Measurements from ENCODE around the gene PTRH1. TPM values are rescaled to one million over a fixed set of nuclear protein-coding genes. Genes with fewer than 3 reads are reported as not detected.

PTRH1 gene, protein sequence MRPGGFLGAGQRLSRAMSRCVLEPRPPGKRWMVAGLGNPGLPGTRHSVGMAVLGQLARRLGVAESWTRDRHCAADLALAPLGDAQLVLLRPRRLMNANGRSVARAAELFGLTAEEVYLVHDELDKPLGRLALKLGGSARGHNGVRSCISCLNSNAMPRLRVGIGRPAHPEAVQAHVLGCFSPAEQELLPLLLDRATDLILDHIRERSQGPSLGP
- total RNA-seq (2016; rRNA removed; fragmentation: Illumina TruSeq; extraction: Trizol) (7.6 and 10.4 TPM in 2 replicates), polyA plus RNA-seq (2011; rRNA removed) (4.0 and 5.4 TPM in 2 replicates), polyA minus RNA-seq (2011; rRNA and poly(A)+ RNA removed; ENCODE audit: low replicate concordance) (5.1 and 17.9 TPM in 2 replicates), Bru-seq, nascent RNA (percentile 31 among the genes with signal in this experiment), BruChase-seq, experiment 1, labeled RNA remaining after a 6-hour chase (percentile 27 among the genes with signal in this experiment), BruChase-seq, experiment 2, labeled RNA remaining after a 2-hour chase (percentile 25 among the genes with signal in this experiment)
- 3.7 and 4.7 TPM in 2 replicates for total RNA-seq (2016; cell fraction: cytosol; rRNA removed; fragmentation: Illumina TruSeq; extraction: Trizol; ENCODE audit: low read depth)
- total RNA-seq (2016; cell fraction: insoluble cytoplasmic fraction; rRNA removed; fragmentation: Illumina TruSeq; extraction: Trizol) = 9.5 and 11.7 TPM in 2 replicates
- total RNA-seq (2016; cell fraction: membrane; rRNA removed; fragmentation: Illumina TruSeq; extraction: Trizol) = 3.7 and 4.4 TPM in 2 replicates
- 3.4 and 3.9 TPM in 2 replicates for total RNA-seq (2016; cell fraction: nucleus; rRNA removed; fragmentation: Illumina TruSeq; extraction: Trizol)
- 5.4 and 8.9 TPM in 2 replicates for polyA plus RNA-seq (2011; cell fraction: cytosol; rRNA removed)
- 6.0 and 7.2 TPM in 2 replicates for polyA plus RNA-seq (2011; cell fraction: nucleus; rRNA removed)
- 3.0 and 3.2 TPM in 2 replicates for polyA plus RNA-seq (2012)
- polyA plus RNA-seq (2016; cell fraction: cytosol; fragmentation: Illumina TruSeq; extraction: Trizol; ENCODE audit: low read depth) = 3.5 and 3.9 TPM in 2 replicates
- 8.4 and 8.9 TPM in 2 replicates for polyA plus RNA-seq (2016; cell fraction: insoluble cytoplasmic fraction; fragmentation: Illumina TruSeq; extraction: Trizol; ENCODE audit: low read depth)
- 3.9 and 4.4 TPM in 2 replicates for polyA plus RNA-seq (2016; cell fraction: membrane; fragmentation: Illumina TruSeq; extraction: Trizol; ENCODE audit: low read depth)
- polyA plus RNA-seq (2016; cell fraction: nucleus; fragmentation: Illumina TruSeq; extraction: Trizol; ENCODE audit: insufficient read depth, low read depth) = 6.4 and 9.2 TPM in 2 replicates
- 1.8 and 1.9 TPM in 2 replicates for polyA minus RNA-seq (2011; cell fraction: cytosol; rRNA and poly(A)+ RNA removed)
- 1.9 and 3.9 TPM in 2 replicates for polyA minus RNA-seq (2011; cell fraction: nucleus; rRNA and poly(A)+ RNA removed)
- long read RNA-seq, experiment 1, transcript PTRH1-208 (5 exons, 814 nt) = major isoform, 11 of 19 reads
- long read RNA-seq, experiment 1, partial matches to known transcripts = 2 of 19 reads
- long read RNA-seq, experiment 1, other reads (novel, unspliced or antisense) = 1 of 19 reads
- long read RNA-seq, experiment 2, transcript PTRH1-208 (5 exons, 814 nt) = major isoform, 16 of 20 reads
- long read RNA-seq, experiment 2, partial matches to known transcripts = 0 of 20 reads
- long read RNA-seq, experiment 2, other reads (novel, unspliced or antisense) = 0 of 20 reads

DNA sequence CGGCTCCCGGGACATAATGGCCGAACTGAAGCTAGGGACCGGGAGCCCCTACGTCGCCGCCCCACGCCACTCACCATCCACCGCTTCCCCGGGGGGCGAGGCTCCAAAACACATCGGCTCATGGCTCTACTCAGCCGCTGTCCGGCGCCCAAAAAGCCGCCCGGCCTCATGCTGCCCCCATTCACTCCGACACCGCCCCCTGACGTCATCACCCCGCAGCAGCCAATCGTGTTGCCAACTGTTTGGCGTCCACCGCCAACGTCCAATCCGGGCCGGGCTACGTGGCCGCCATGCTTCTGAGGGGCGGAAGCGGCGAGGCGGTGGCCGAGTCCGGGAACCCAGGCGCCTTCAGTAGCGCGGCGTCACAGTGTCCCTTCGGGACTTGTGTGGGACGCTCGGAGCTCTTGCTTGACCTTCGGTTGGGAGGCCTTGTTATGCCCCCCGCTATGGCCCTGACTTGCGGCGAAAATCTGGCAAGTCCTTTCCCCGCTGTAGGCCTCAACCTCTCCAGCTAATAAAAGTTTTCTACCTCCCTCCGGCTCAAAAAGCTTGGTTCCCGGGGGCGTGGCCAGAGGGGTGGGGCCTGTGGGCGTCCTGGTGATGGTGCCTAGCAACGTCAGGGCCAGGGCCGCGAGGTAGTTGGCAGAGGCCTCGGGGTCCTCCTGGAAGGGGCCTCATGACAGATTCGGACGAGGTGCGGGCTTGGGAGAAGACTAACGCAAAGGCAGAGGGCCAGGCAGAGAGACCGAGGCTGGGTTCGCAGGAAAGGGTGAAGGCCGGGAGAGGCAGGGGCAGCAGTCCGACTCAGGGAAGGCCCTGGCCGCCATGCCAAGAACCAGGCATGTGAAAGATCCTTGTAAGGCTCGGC, at the start of gene PTRH1, which contains the start of gene TTC16:
Gene PTRH1 (minus strand): TSS at position 194 of the 868 bp plus-strand sequence. CDS start 24 bp downstream, at position 170.
Gene TTC16 (plus strand): TSS at position 610 of the 868 bp plus-strand sequence. CDS start 67 bp downstream, at position 677.
- peak within 1 kb of the TSS; percentile 55 for H3K9ac ChIP-seq (ENCODE audit: insufficient read depth, low read depth, low read length)
- H3K27me3 ChIP-seq (ENCODE audit: control insufficient read depth in 1 of 2, insufficient read depth in 2 of 2, low read length in 2 of 2) = peaks cover 0 to 6% of the 10 kb centered on the region in 2 experiments; a peak in 2 of 5 replicates
- peaks cover 38% of the 10 kb centered on the region for H3K4me1 ChIP-seq (ENCODE audit: insufficient read depth, low read length)
- peak within 1 kb of the TSS; percentile 77 to 90 (median 82) for H3K4me3 ChIP-seq (replicated peaks in 1 of 3; ENCODE audit: insufficient read depth in 1 of 3, low read depth in 2 of 3, low read length in 3 of 3)
- intact Hi-C loops (cut with micrococcal nuclease; ENCODE audit: unreplicated experiment) = no loop called here
- peak within 1 kb of the TSS; percentile 61 for H2AFZ ChIP-seq (ENCODE audit: low read length)
- ATAC-seq (peak; percentile 91), DNase-seq (ENCODE audit: low spot score) (peak; percentile 89), FAIRE-seq (peak; percentile 34)
- TSS peak; percentile 57 for BruUV-seq (replicated peaks)
- peak within 1 kb of the TSS; percentile 19 for H3K27ac ChIP-seq (ENCODE audit: extremely low read length, insufficient read depth, low read length)
- in situ Hi-C loops (cut with HindIII; ENCODE audit: extremely low pct_ligation_motif_present, low pct_unique_long_range_greater_than_20kb) = no loop called here
- H3K36me3 ChIP-seq (replicated peaks in 1 of 2; ENCODE audit: control insufficient read depth in 1 of 2, insufficient read depth in 2 of 2, low read length in 2 of 2) = no peaks in the 10 kb centered on the region
- peak within 1 kb of the TSS; percentile 97 for H3K4me2 ChIP-seq (ENCODE audit: low read depth, low read length)
- ChIA-PET CTCF (ENCODE audit: low intra/inter-chr PET ratio, low total read pairs) (no interaction called here), POLR2A (interaction anchor here (0.8 to 2.4 kb wide), 7 partner anchors 9 to 108 kb away, joined by 3 to 11 read pairs (median 4); partner anchors contain the start of genes CFAP157 and TOR2A)
- H3K79me2 ChIP-seq (ENCODE audit: insufficient read depth, low read length) = no peaks in the 10 kb centered on the region
- H3K9me3 ChIP-seq (ENCODE audit: low read length) = no peaks in the 10 kb centered on the region
- H4K20me1 ChIP-seq (ENCODE audit: insufficient read depth, low read length) = no peaks in the 10 kb centered on the region; the same call in 1 of the 2 replicates
- WGBS (ENCODE audit: low lambda C conversion rate) = 9% methylated on average over 28 of the region's 65 CpGs
- TF ChIP-seq ZNF451 (CRISPR knock-in tag; IDR thresholded peaks at IDR 0.05) = peak; percentile 13; the same call in 1 of the 2 replicates
- no peak for TF ChIP-seq ZNF576 (CRISPR knock-in tag; IDR thresholded peaks at IDR 0.05)
- TF ChIP-seq TP53 (CRISPR knock-in tag; conservative IDR thresholded peaks at IDR 0.05) = no peak
- TF ChIP-seq YEATS4 (CRISPR knock-in tag; IDR thresholded peaks at IDR 0.05; ENCODE audit: borderline replicate concordance) = peak; percentile 51; the same call in 1 of the 2 replicates
- no peak for TF ChIP-seq ATAD3A (CRISPR knock-in tag; IDR thresholded peaks at IDR 0.05)
- TF ChIP-seq, protein P1, sequence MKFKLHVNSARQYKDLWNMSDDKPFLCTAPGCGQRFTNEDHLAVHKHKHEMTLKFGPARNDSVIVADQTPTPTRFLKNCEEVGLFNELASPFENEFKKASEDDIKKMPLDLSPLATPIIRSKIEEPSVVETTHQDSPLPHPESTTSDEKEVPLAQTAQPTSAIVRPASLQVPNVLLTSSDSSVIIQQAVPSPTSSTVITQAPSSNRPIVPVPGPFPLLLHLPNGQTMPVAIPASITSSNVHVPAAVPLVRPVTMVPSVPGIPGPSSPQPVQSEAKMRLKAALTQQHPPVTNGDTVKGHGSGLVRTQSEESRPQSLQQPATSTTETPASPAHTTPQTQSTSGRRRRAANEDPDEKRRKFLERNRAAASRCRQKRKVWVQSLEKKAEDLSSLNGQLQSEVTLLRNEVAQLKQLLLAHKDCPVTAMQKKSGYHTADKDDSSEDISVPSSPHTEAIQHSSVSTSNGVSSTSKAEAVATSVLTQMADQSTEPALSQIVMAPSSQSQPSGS (CRISPR knock-in tag; IDR thresholded peaks at IDR 0.05) = peak; percentile 83
- TF ChIP-seq, protein P2, sequence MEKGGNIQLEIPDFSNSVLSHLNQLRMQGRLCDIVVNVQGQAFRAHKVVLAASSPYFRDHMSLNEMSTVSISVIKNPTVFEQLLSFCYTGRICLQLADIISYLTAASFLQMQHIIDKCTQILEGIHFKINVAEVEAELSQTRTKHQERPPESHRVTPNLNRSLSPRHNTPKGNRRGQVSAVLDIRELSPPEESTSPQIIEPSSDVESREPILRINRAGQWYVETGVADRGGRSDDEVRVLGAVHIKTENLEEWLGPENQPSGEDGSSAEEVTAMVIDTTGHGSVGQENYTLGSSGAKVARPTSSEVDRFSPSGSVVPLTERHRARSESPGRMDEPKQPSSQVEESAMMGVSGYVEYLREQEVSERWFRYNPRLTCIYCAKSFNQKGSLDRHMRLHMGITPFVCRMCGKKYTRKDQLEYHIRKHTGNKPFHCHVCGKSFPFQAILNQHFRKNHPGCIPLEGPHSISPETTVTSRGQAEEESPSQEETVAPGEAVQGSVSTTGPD (CRISPR knock-in tag; IDR thresholded peaks at IDR 0.05) = no peak
- TF ChIP-seq CENPBD1 (CRISPR knock-in tag; IDR thresholded peaks at IDR 0.05; ENCODE audit: borderline replicate concordance, low read depth) = no peak
- TF ChIP-seq, protein P3, sequence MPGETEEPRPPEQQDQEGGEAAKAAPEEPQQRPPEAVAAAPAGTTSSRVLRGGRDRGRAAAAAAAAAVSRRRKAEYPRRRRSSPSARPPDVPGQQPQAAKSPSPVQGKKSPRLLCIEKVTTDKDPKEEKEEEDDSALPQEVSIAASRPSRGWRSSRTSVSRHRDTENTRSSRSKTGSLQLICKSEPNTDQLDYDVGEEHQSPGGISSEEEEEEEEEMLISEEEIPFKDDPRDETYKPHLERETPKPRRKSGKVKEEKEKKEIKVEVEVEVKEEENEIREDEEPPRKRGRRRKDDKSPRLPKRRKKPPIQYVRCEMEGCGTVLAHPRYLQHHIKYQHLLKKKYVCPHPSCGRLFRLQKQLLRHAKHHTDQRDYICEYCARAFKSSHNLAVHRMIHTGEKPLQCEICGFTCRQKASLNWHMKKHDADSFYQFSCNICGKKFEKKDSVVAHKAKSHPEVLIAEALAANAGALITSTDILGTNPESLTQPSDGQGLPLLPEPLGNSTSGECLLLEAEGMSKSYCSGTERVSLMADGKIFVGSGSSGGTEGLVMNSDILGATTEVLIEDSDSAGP (CRISPR knock-in tag; IDR thresholded peaks at IDR 0.05; ENCODE audit: borderline replicate concordance) = peak; percentile 77; the same call in 1 of the 2 replicates
- TF ChIP-seq RNF2 (conservative IDR thresholded peaks at IDR 0.05; ENCODE audit: low read depth) = no peak
